ENCODE data around the gene FUCA2.

Gene FUCA2

DNA sequence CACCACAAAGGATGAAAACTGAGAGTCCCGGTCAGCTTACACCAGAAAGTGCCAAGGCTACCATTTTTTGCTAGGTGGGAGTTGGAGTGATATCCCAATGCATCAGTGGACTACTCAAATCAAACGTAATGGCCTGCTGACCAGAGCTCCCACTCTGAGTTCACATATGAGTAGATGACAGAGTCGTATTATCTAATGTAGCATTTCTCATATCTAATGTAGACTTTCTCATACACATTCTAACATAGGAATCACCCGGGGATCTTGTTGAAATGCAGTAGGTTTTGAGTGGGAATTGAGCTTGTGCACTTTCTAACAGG, 38.4 kb upstream of the FUCA2 start:
- Histone ChIP-seq H3K9me3 (ENCODE audit: control insufficient read depth, insufficient read depth, low read length) (no peaks in the 10 kb centered on the region), H3K27ac (ENCODE audit: low read depth, low read length) (no peak overlapping the region), H4K20me1 (ENCODE audit: control insufficient read depth, insufficient read depth, low read depth, low read length) (no peaks in the 10 kb centered on the region), H3K36me3 (ENCODE audit: control insufficient read depth, low read length) (no peaks in the 10 kb centered on the region), H3F3A (ENCODE audit: control insufficient read depth, insufficient read depth) (no peaks in the 10 kb centered on the region), H3K4me2 (ENCODE audit: low read length) (no peak overlapping the region), H3K9me2 (replicated peaks; ENCODE audit: control insufficient read depth, low read length) (no peaks in the 10 kb centered on the region), H3K4me1 (ENCODE audit: control insufficient read depth, low read length) (no peaks in the 10 kb centered on the region), H3K4me3 (ENCODE audit: low read length) (no peak overlapping the region), H3K27me3 (ENCODE audit: control insufficient read depth, low read length) (no peaks in the 10 kb centered on the region), H3K79me2 (ENCODE audit: control insufficient read depth, low read length) (no peaks in the 10 kb centered on the region)
- no peak for TF ChIP-seq EZH2phosphoT487 (IDR thresholded peaks at IDR 0.05; ENCODE audit: borderline replicate concordance, low read length)
- TF ChIP-seq, protein P1, sequence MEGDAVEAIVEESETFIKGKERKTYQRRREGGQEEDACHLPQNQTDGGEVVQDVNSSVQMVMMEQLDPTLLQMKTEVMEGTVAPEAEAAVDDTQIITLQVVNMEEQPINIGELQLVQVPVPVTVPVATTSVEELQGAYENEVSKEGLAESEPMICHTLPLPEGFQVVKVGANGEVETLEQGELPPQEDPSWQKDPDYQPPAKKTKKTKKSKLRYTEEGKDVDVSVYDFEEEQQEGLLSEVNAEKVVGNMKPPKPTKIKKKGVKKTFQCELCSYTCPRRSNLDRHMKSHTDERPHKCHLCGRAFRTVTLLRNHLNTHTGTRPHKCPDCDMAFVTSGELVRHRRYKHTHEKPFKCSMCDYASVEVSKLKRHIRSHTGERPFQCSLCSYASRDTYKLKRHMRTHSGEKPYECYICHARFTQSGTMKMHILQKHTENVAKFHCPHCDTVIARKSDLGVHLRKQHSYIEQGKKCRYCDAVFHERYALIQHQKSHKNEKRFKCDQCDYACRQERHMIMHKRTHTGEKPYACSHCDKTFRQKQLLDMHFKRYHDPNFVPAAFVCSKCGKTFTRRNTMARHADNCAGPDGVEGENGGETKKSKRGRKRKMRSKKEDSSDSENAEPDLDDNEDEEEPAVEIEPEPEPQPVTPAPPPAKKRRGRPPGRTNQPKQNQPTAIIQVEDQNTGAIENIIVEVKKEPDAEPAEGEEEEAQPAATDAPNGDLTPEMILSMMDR (IDR thresholded peaks at IDR 0.05; ENCODE audit: low read depth, low read length, poor library complexity, severe bottlenecking), result no peak

DNA sequence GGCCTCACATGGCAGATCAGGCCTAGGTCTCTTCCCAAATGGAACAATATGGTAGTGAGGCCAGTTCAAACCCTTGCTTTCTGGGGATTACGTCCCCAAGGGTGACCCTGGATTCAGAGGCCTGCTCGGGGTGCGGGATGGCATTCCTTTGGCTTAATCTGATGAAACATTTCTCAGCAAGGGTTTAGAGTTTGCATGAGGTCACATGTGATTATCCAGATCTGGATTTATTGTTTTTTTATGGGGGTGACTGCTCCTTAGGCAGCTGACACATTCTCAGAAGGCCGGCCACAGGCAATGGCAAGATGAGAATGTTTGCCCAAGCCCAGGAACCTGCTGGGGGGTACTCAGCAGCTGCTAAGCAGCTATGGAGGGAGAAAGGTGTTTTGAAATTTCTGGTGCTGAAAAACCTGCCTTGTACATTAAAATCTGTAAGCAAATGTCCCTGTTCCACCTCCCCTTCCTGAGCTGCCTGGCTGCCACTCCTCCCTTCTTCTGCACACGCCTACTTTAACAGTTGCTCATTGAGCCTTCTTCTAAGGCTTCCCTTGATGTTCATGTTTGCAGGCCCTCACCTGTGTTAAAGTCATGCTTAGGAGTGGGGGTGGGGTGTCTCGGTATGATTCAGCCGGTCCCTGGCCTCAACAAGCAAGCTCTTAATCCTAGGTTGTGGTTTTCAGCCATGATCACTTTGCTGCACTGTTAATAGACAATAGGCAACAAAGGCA, 37.9 kb upstream of the FUCA2 start:
- H3K4me2 ChIP-seq (ENCODE audit: low read length), result no peak overlapping the region
- no peaks in the 10 kb centered on the region for H3K9me3 ChIP-seq (ENCODE audit: control insufficient read depth, insufficient read depth, low read length)
- no peaks in the 10 kb centered on the region for H3F3A ChIP-seq (ENCODE audit: control insufficient read depth, insufficient read depth)
- H3K4me3 ChIP-seq (ENCODE audit: low read length), result no peak overlapping the region
- H3K79me2 ChIP-seq (ENCODE audit: control insufficient read depth, low read length), result no peaks in the 10 kb centered on the region
- no peak for TF ChIP-seq EZH2phosphoT487 (IDR thresholded peaks at IDR 0.05; ENCODE audit: borderline replicate concordance, low read length)
- TF ChIP-seq, protein P1 (IDR thresholded peaks at IDR 0.05; ENCODE audit: low read depth, low read length, poor library complexity, severe bottlenecking), result no peak
- no peaks in the 10 kb centered on the region for H3K4me1 ChIP-seq (ENCODE audit: control insufficient read depth, low read length)
- H3K27ac ChIP-seq (ENCODE audit: low read depth, low read length), result no peak overlapping the region
- H3K36me3 ChIP-seq (ENCODE audit: control insufficient read depth, low read length), result no peaks in the 10 kb centered on the region
- H4K20me1 ChIP-seq (ENCODE audit: control insufficient read depth, insufficient read depth, low read depth, low read length), result no peaks in the 10 kb centered on the region
- no peaks in the 10 kb centered on the region for H3K9me2 ChIP-seq (replicated peaks; ENCODE audit: control insufficient read depth, low read length)
- H3K27me3 ChIP-seq (ENCODE audit: control insufficient read depth, low read length), result no peaks in the 10 kb centered on the region

DNA sequence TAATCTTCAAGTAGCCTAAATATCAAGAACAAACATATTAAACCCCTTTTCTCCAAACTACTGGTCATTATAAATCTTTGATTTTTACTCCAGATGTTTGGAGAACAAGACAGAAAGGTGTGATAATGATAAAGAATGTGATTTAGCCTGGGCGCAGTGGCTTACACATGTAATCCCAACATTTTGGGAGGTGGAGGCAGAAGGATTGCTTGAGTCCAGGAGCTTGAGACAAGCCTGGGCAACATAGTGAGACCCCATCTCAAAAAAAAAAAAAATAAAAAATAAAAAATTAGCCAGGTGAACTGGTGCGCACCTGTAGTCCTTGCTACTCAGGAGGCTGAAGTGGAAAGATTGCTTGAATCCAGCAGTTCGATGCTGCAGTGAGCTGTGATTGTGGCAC, 35.1 kb upstream of the FUCA2 start:
- Histone ChIP-seq H3K79me2 (ENCODE audit: control insufficient read depth, low read length) (no peaks in the 10 kb centered on the region), H3K4me2 (ENCODE audit: low read length) (no peak overlapping the region), H3K4me1 (ENCODE audit: control insufficient read depth, low read length) (no peaks in the 10 kb centered on the region), H4K20me1 (ENCODE audit: control insufficient read depth, insufficient read depth, low read depth, low read length) (no peaks in the 10 kb centered on the region), H3K36me3 (ENCODE audit: control insufficient read depth, low read length) (no peaks in the 10 kb centered on the region), H3F3A (ENCODE audit: control insufficient read depth, insufficient read depth) (no peaks in the 10 kb centered on the region), H3K27ac (ENCODE audit: low read depth, low read length) (no peak overlapping the region), H3K9me2 (replicated peaks; ENCODE audit: control insufficient read depth, low read length) (no peaks in the 10 kb centered on the region), H3K4me3 (ENCODE audit: low read length) (no peak overlapping the region), H3K27me3 (ENCODE audit: control insufficient read depth, low read length) (no peaks in the 10 kb centered on the region), H3K9me3 (ENCODE audit: control insufficient read depth, insufficient read depth, low read length) (no peaks in the 10 kb centered on the region)
- TF ChIP-seq EZH2phosphoT487 (IDR thresholded peaks at IDR 0.05; ENCODE audit: borderline replicate concordance, low read length), result no peak
- TF ChIP-seq, protein P1 (IDR thresholded peaks at IDR 0.05; ENCODE audit: low read depth, low read length, poor library complexity, severe bottlenecking), result no peak

All from DOHH2 (cell line).